A673 (cell line): ENCODE data around the gene NKX2-8.

ENCODE experiments used
- EZH2 ChIP-seq: fragments of 200-600 bp; sonication (generic); IDR thresholded peaks from 2 replicates; pipeline ENCODE4 v1.6.1; 2017; ENCODE audit warnings: borderline replicate concordance, low read depth, mild to moderate bottlenecking, mixed read lengths, antibody characterized with exemption, low read length; ENCODE audit not compliant: poor library complexity, severe bottlenecking
- TF ChIP-seq, protein P1 (sequence below): fragments of 300-800, 200-600 bp; sonication (generic); conservative IDR thresholded peaks from 2 replicates; pipeline ENCODE4 v1.5.1; 2017; ENCODE audit warnings: low read depth, mild to moderate bottlenecking, antibody characterized with exemption, low read length, moderate library complexity, mixed read lengths

- TF ChIP-seq, protein P1, sequence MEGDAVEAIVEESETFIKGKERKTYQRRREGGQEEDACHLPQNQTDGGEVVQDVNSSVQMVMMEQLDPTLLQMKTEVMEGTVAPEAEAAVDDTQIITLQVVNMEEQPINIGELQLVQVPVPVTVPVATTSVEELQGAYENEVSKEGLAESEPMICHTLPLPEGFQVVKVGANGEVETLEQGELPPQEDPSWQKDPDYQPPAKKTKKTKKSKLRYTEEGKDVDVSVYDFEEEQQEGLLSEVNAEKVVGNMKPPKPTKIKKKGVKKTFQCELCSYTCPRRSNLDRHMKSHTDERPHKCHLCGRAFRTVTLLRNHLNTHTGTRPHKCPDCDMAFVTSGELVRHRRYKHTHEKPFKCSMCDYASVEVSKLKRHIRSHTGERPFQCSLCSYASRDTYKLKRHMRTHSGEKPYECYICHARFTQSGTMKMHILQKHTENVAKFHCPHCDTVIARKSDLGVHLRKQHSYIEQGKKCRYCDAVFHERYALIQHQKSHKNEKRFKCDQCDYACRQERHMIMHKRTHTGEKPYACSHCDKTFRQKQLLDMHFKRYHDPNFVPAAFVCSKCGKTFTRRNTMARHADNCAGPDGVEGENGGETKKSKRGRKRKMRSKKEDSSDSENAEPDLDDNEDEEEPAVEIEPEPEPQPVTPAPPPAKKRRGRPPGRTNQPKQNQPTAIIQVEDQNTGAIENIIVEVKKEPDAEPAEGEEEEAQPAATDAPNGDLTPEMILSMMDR: peak; percentile 86
- no peak for TF ChIP-seq EZH2
These were observed 22.5 kb upstream of the NKX2-8 start for GRCh38 chr14:36604757-36605505.
